RWPE2 (cell line): ENCODE results near the gene SLC4A1.

Source experiments
- ATAC-seq: fragments of 200-7000 bp; cut with Tn5 transposase; 3 replicates; pipeline ENCODE4 v1.9.1; 2021; ENCODE audit warnings: low read depth
- DNase-seq: peaks from one replicate; pipeline ENCODE4 v3.0.0-alpha.2; 2020; ENCODE audit warnings: low spot score
- H3K27ac ChIP-seq: fragments of 450-650 bp; 2 replicates; pipeline ENCODE4 v1.5.1; 2017; ENCODE audit warnings: mild to moderate bottlenecking; ENCODE audit not compliant: poor library complexity, severe bottlenecking
- H3K27me3 ChIP-seq: fragments of 250-450 bp; sonication (Bioruptor Pico); 2 replicates; pipeline ENCODE4 v1.5.1; 2021; ENCODE audit warnings: mild to moderate bottlenecking, moderate library complexity; ENCODE audit not compliant: insufficient read depth, poor library complexity, severe bottlenecking
- H3K36me3 ChIP-seq: fragments of 250-450 bp; sonication (Bioruptor Pico); 2 replicates; pipeline ENCODE4 v1.5.1; 2020; ENCODE audit warnings: low read depth, mild to moderate bottlenecking, moderate library complexity
- H3K4me1 ChIP-seq: fragments of 250-450 bp; sonication (Bioruptor Pico); 2 replicates; pipeline ENCODE4 v1.5.1; 2021; ENCODE audit warnings: mild to moderate bottlenecking, moderate library complexity; ENCODE audit not compliant: insufficient read depth, poor library complexity, severe bottlenecking
- H3K4me3 ChIP-seq: fragments of 250-450 bp; sonication (Bioruptor Pico); 2 replicates; pipeline ENCODE4 v1.5.1; 2021; ENCODE audit warnings: mild to moderate bottlenecking, moderate library complexity; ENCODE audit not compliant: severe bottlenecking
- H3K9me3 ChIP-seq: fragments of 250-450 bp; sonication (Bioruptor Pico); 2 replicates; pipeline ENCODE4 v1.5.1; 2021; ENCODE audit warnings: mild to moderate bottlenecking, moderate library complexity; ENCODE audit not compliant: severe bottlenecking
- TF ChIP-seq, protein P1 (sequence below): fragments of 450-650 bp; IDR thresholded peaks from one replicate; pipeline ENCODE4 v1.5.1; 2017; ENCODE audit warnings: mild to moderate bottlenecking, moderate library complexity; ENCODE audit not compliant: poor library complexity, severe bottlenecking

SLC4A1 gene

DNA sequence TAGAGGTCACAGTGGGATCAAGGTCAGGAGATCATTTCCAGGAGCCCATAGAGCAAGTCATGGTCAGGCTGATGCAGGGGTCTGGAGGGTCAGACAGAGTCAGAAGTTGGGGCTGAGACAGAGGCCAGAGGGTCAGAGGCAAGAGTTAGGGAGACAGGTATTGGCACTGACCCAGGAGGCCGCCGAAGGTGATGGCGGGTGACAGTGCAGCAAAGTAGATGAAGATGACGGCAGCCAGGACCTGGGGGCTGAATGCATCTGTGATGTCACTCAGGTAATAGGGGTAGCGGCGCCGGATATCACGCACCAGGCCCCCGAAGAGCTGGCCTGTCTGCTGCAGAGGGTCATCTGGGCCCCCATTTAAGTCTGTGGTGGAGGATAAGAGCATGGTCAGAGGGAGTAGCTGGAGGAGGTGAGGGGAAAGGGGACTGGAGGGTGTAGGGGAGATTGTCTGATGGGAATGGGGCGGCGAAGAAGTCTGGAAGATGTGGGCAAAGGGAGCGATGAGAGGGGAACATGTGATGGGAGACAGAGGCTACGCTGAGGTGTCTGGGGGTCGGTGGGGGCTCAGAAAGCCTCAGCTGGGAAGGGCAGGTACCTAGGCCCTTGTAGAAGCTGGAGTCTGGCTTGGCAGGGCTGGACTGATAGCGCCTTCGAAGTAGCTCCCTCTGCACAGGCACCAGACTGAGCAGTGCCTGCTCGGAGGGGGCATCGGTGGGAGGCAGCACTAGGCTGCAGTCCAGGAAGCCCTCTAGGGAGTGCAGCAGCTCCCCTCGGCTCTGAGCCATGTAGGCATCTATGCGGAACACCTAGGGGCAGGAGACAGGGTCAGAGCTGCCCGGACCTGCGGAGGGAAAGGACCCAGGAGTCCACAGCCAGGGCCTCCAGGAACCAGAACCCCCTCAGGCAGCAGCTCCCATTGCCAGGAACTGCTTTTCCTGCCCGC is 9.8 kb downstream of the SLC4A1 start:
- H3K4me1 ChIP-seq: no peaks in the 10 kb centered on the region
- DNase-seq (no peak), ATAC-seq (no peak)
- H3K9me3 ChIP-seq: no peaks in the 10 kb centered on the region
- H3K36me3 ChIP-seq: no peaks in the 10 kb centered on the region
- no peak overlapping the region for H3K27ac ChIP-seq
- H3K4me3 ChIP-seq: no peak overlapping the region
- TF ChIP-seq, protein P1, sequence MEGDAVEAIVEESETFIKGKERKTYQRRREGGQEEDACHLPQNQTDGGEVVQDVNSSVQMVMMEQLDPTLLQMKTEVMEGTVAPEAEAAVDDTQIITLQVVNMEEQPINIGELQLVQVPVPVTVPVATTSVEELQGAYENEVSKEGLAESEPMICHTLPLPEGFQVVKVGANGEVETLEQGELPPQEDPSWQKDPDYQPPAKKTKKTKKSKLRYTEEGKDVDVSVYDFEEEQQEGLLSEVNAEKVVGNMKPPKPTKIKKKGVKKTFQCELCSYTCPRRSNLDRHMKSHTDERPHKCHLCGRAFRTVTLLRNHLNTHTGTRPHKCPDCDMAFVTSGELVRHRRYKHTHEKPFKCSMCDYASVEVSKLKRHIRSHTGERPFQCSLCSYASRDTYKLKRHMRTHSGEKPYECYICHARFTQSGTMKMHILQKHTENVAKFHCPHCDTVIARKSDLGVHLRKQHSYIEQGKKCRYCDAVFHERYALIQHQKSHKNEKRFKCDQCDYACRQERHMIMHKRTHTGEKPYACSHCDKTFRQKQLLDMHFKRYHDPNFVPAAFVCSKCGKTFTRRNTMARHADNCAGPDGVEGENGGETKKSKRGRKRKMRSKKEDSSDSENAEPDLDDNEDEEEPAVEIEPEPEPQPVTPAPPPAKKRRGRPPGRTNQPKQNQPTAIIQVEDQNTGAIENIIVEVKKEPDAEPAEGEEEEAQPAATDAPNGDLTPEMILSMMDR: no peak
- no peaks in the 10 kb centered on the region for H3K27me3 ChIP-seq

DNA sequence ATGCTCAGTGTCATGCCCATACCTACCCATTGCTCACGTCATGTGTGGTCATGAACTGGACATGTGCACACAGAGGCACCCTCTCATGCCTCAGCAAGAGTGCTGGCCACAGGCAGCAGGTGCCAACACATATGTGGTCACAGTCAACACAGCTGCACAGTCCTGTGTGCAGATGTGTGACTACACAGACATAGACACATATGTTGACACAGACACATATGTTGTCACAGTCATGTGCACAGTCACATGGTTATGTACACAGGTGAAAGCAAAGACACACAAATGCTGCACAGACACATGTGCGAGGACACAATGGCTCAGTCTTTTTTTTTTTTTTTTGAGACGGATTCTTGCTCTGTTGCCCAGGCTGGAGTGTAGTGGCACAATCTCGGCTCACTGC is 11.3 kb downstream of the SLC4A1 start:
- TF ChIP-seq, protein P1: no peak
- DNase-seq: no peak
- H3K27ac ChIP-seq: no peak overlapping the region
- H3K4me3 ChIP-seq: no peak overlapping the region
- ATAC-seq: no peak
- no peaks in the 10 kb centered on the region for H3K36me3 ChIP-seq
- H3K27me3 ChIP-seq: no peaks in the 10 kb centered on the region
- no peaks in the 10 kb centered on the region for H3K9me3 ChIP-seq
- H3K4me1 ChIP-seq: no peaks in the 10 kb centered on the region

DNA sequence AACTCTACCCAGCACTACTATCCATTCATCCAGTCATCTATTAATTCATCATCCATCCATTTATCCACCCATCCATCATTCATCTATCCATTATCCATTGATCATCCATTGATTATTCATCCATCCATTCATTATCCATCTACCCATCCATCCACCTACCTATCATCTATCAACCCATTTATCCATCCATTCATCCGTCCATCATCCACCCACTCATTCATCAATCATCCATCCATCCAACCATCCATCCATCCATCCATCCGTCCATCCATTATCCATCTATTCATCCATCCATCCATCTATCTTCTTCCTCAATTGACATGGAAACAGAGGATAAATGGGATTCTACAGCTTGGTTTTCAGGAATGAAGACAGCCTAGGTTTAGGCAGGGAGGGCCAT is 12.0 kb downstream of the SLC4A1 start:
- no peaks in the 10 kb centered on the region for H3K27me3 ChIP-seq
- H3K9me3 ChIP-seq: no peaks in the 10 kb centered on the region
- TF ChIP-seq, protein P1: no peak
- ATAC-seq (no peak), DNase-seq (no peak)
- no peak overlapping the region for H3K27ac ChIP-seq
- H3K36me3 ChIP-seq: no peaks in the 10 kb centered on the region
- H3K4me1 ChIP-seq: no peaks in the 10 kb centered on the region
- no peak overlapping the region for H3K4me3 ChIP-seq

DNA sequence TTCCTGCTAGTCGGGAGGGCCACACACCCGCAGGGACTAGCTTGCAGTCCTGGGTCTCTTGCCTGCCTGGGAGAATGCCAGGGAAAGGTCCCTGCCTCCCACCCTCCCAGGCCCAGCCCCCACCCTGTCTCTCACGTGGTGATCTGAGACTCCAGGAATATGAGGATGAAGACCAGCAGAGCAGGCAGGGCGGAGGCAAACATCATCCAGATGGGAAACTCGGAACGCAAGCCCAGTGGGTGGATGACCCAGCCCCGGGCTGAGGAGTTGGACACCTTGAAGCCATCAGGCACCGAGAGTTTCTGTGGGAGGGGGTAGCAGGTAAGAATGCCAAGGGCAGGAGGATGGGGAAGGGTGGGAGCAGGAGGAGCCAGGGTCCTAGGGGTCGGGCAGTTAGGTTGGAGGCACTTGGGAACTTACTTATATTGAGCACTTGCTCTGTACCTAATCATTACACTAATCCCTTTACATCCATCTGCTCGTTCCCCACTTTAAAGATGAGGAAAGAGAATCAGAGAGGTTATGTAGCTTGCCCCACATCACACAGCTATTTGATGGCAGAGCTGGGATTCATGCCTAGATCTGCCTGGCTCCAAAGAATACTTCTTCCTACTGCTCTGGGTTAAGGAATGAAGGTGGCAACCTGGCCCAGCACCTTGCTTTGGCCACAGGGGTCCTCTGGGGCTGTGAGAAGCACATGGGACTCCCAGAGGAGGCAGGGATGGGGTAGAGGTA is 13.4 kb downstream of the SLC4A1 start:
- Histone ChIP-seq H3K27ac (no peak overlapping the region), H3K27me3 (no peaks in the 10 kb centered on the region), H3K36me3 (no peaks in the 10 kb centered on the region), H3K9me3 (no peaks in the 10 kb centered on the region), H3K4me1 (no peaks in the 10 kb centered on the region), H3K4me3 (no peak overlapping the region)
- ATAC-seq: no peak
- TF ChIP-seq, protein P1: no peak
- no peak for DNase-seq
